GM12878 (cell line): Measurements from ENCODE around the gene CDKN2B-AS1. TPM values are rescaled to one million over a fixed set of nuclear protein-coding genes. Genes with fewer than 3 reads are reported as not detected.

Experiments
- ATF2 ChIP-seq: IDR thresholded peaks from 2 replicates; pipeline ENCODE4 v1.6.1; 2012; ENCODE audit warnings: low read length, inconsistent platforms
- CREM ChIP-seq: IDR thresholded peaks from 2 replicates; pipeline ENCODE4 v1.6.1; 2014; ENCODE audit warnings: antibody characterized with exemption, low read depth
- CUX1 ChIP-seq: IDR thresholded peaks from 2 replicates; pipeline ENCODE4 v1.6.1; 2012; ENCODE audit warnings: improper control_type of control experiment, low read depth, low read length; ENCODE audit not compliant: insufficient replicate concordance
- EGR1 ChIP-seq, 2 experiments: IDR thresholded peaks; 1 replicate in 1 of 2; 2 replicates in 1 of 2; pipeline ENCODE4 v1.6.1; 2011 to 2012; ENCODE audit warnings: low read depth in 2 of 2, low read length in 2 of 2, borderline replicate concordance in 1 of 2, mild to moderate bottlenecking in 1 of 2, moderate library complexity in 1 of 2
- KAT2A ChIP-seq: conservative IDR thresholded peaks from 2 replicates; pipeline ENCODE4 v1.6.1; 2011; ENCODE audit warnings: low read depth, low read length; ENCODE audit not compliant: control insufficient read depth
- PML ChIP-seq: IDR thresholded peaks from 2 replicates; pipeline ENCODE4 v1.6.1; 2012; ENCODE audit warnings: low read length, inconsistent platforms
- POLR2AphosphoS5 ChIP-seq: IDR thresholded peaks from 2 replicates; pipeline ENCODE4 v1.6.1; 2011; ENCODE audit warnings: mild to moderate bottlenecking, low read length, inconsistent platforms
- RAD51 ChIP-seq: fragments of 450-650 bp; IDR thresholded peaks from 2 replicates; pipeline ENCODE4 v1.6.1; 2016; ENCODE audit warnings: moderate library complexity, mild to moderate bottlenecking, inconsistent platforms
- RFX5 ChIP-seq: IDR thresholded peaks from 2 replicates; pipeline ENCODE4 v1.6.1; 2011; ENCODE audit warnings: low read depth, low read length, improper control_type of control experiment
- SKIL ChIP-seq: fragments of 450-650 bp; IDR thresholded peaks from 2 replicates; pipeline ENCODE4 v1.6.1; 2017; ENCODE audit warnings: mild to moderate bottlenecking, low read depth, inconsistent platforms; ENCODE audit not compliant: poor library complexity, severe bottlenecking
- SMC3 ChIP-seq: IDR thresholded peaks from 2 replicates; pipeline ENCODE4 v1.6.1; 2011; ENCODE audit warnings: low read length, improper control_type of control experiment, borderline replicate concordance
- USF2 ChIP-seq: IDR thresholded peaks from 2 replicates; pipeline ENCODE4 v1.6.1; 2011; ENCODE audit warnings: low read depth, low read length, improper control_type of control experiment, borderline replicate concordance
- ZBTB40 ChIP-seq: fragments of 450-650 bp; IDR thresholded peaks from 2 replicates; pipeline ENCODE4 v1.6.1; 2016; ENCODE audit warnings: mild to moderate bottlenecking, moderate library complexity, borderline replicate concordance
- polyA plus RNA-seq, 11 experiments: library from polyadenylated mRNA; depleted of rRNA in 4 of 11; unstranded in 6 of 11; stranded (reverse) in 5 of 11; fragments of >200 nt; fragmentation: Nextera tagmentation in 4 of 11; fragmentation: Illumina TruSeq in 1 of 11; extraction: Ambion mirVana in 4 of 11; extraction: Trizol in 1 of 11; gene quantifications; 1 replicate in 1 of 11; 2 replicates in 10 of 11; pipeline versions ENCODE4 v1.2.1 to v1.2.3, GENCODE V29; 2011 to 2016; ENCODE audit warnings: inconsistent platforms in 2 of 11, missing spikeins in 2 of 11, low read depth in 1 of 11
- total RNA-seq, 4 experiments: library from RNA; depleted of rRNA in 3 of 4; stranded (reverse); fragments of >200 nt in 3 of 4; fragmentation: Illumina TruSeq in 1 of 4; extraction: Trizol in 1 of 4; gene quantifications; 2 replicates each; pipeline versions ENCODE4 v1.2.1 to v1.2.3, GENCODE V29; 2013 to 2021

The CDKN2B-AS1 gene
- total and polyA plus RNA-seq, 10 of the 15 experiments (the other 5 are each of a cell fraction or from before 2014, with no cell fraction given): 0.22 to 2.2 (median 1.0) TPM; not detected in 1

- TF ChIP-seq CUX1: no peak
- no peak for TF ChIP-seq USF2
- no peak for TF ChIP-seq RFX5
- no peak for TF ChIP-seq SKIL
- no peak for TF ChIP-seq CREM
- TF ChIP-seq EGR1 (IDR thresholded peaks at IDR 0.05; ENCODE audit: borderline replicate concordance in 1 of 2, low read depth in 2 of 2, low read length in 2 of 2): no peak
- TF ChIP-seq POLR2AphosphoS5: no peak
- TF ChIP-seq KAT2A: no peak
- TF ChIP-seq ATF2: no peak
- TF ChIP-seq RAD51: no peak
- no peak for TF ChIP-seq ZBTB40
- TF ChIP-seq SMC3: no peak
- TF ChIP-seq PML: no peak
Observed at GRCh38 chr9:22033012-22033630, 38.5 kb downstream of the CDKN2B-AS1 start (continued).
